ENCODE data around the gene ATRNL1.

GRCh38 chr10:115979576-115979975 lies 886.4 kb downstream of the ATRNL1 start:
- TF ChIP-seq CTCF (IDR thresholded peaks at IDR 0.05 in 8 of 11, conservative IDR thresholded peaks at IDR 0.05 in 3 of 11) = no peak
- TF ChIP-seq POLR2A (IDR thresholded peaks at IDR 0.05) = no peak
- no peak for TF ChIP-seq POLR2AphosphoS5 (IDR thresholded peaks at IDR 0.05)
